HL-60 (cell line): ENCODE data around the gene SLC25A14.

Source experiments
- POLR2AphosphoS5 ChIP-seq: IDR thresholded peaks from 2 replicates; pipeline ENCODE4 v1.6.1; 2012; ENCODE audit warnings: low read depth
- SPI1 ChIP-seq: IDR thresholded peaks from 2 replicates; pipeline ENCODE4 v1.6.1; 2012; ENCODE audit warnings: low read depth, mild to moderate bottlenecking, borderline replicate concordance
- TF ChIP-seq, protein P1 (sequence below): IDR thresholded peaks from one replicate; pipeline ENCODE4 v1.5.1; 2011; ENCODE audit warnings: low read length, control low read depth, inconsistent platforms; ENCODE audit not compliant: insufficient read depth
- TF ChIP-seq, protein P2 (sequence below): IDR thresholded peaks from 2 replicates; pipeline ENCODE4 v1.6.1; 2012; ENCODE audit warnings: low read depth; ENCODE audit not compliant: insufficient replicate concordance

DNA sequence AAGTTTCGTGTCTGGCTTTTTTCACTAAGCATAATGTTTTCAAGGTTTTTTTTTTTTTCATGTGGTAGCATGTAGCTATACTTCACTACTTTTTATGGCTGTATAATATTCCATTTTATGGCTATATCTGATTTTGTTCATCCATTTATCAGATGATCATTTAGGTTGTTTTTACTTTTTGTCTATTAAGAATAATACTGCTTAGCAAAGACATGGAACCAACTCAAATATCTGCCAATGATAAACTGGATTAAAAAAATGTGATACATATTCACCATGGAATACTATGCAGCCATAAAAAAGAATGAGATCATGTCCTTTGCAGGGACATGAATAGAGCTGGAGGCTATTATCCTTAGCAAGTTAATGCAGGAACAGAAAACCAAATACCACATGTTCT, 38.3 kb upstream of the SLC25A14 start:
- TF ChIP-seq, protein P1, sequence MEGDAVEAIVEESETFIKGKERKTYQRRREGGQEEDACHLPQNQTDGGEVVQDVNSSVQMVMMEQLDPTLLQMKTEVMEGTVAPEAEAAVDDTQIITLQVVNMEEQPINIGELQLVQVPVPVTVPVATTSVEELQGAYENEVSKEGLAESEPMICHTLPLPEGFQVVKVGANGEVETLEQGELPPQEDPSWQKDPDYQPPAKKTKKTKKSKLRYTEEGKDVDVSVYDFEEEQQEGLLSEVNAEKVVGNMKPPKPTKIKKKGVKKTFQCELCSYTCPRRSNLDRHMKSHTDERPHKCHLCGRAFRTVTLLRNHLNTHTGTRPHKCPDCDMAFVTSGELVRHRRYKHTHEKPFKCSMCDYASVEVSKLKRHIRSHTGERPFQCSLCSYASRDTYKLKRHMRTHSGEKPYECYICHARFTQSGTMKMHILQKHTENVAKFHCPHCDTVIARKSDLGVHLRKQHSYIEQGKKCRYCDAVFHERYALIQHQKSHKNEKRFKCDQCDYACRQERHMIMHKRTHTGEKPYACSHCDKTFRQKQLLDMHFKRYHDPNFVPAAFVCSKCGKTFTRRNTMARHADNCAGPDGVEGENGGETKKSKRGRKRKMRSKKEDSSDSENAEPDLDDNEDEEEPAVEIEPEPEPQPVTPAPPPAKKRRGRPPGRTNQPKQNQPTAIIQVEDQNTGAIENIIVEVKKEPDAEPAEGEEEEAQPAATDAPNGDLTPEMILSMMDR: no peak
- TF ChIP-seq POLR2AphosphoS5: no peak
- TF ChIP-seq SPI1: no peak
- TF ChIP-seq, protein P2, sequence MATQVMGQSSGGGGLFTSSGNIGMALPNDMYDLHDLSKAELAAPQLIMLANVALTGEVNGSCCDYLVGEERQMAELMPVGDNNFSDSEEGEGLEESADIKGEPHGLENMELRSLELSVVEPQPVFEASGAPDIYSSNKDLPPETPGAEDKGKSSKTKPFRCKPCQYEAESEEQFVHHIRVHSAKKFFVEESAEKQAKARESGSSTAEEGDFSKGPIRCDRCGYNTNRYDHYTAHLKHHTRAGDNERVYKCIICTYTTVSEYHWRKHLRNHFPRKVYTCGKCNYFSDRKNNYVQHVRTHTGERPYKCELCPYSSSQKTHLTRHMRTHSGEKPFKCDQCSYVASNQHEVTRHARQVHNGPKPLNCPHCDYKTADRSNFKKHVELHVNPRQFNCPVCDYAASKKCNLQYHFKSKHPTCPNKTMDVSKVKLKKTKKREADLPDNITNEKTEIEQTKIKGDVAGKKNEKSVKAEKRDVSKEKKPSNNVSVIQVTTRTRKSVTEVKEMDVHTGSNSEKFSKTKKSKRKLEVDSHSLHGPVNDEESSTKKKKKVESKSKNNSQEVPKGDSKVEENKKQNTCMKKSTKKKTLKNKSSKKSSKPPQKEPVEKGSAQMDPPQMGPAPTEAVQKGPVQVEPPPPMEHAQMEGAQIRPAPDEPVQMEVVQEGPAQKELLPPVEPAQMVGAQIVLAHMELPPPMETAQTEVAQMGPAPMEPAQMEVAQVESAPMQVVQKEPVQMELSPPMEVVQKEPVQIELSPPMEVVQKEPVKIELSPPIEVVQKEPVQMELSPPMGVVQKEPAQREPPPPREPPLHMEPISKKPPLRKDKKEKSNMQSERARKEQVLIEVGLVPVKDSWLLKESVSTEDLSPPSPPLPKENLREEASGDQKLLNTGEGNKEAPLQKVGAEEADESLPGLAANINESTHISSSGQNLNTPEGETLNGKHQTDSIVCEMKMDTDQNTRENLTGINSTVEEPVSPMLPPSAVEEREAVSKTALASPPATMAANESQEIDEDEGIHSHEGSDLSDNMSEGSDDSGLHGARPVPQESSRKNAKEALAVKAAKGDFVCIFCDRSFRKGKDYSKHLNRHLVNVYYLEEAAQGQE: no peak
